Heart left ventricle (tissue), 16 donors: Measurements from ENCODE around the gene ZNF23. TPM values are rescaled to one million over a fixed set of nuclear protein-coding genes. Genes with fewer than 3 reads are reported as not detected.

Experiments
- ATAC-seq, 4 donors: fragments of 200-7000 bp; cut with Tn5 transposase; one replicate each; pipeline ENCODE4 v1.9.1; 2020 to 2022; ENCODE audit warnings: moderate library complexity in 4 of 4, mild to moderate bottlenecking in 3 of 4, moderate number of reproducible peaks in 1 of 4
- DNase-seq, 5 donors: peaks; one replicate each; pipeline ENCODE4 v3.0.0-alpha.2; 2020
- H3K27ac ChIP-seq, 12 donors: fragments of 200-600 bp; sonication (generic) in 4 of 12; one replicate each; pipeline versions ENCODE4 v1.5.0 to v1.8.0; 2016 to 2022; ENCODE audit warnings: mild to moderate bottlenecking in 2 of 12
- H3K27me3 ChIP-seq, 9 donors: fragments of 200-600 bp; sonication (generic) in 2 of 9; one replicate each; pipeline versions ENCODE4 v1.5.1 to v1.8.0; 2016 to 2022; ENCODE audit warnings: mild to moderate bottlenecking in 3 of 9
- H3K36me3 ChIP-seq, 9 donors: fragments of 200-600 bp; sonication (generic) in 2 of 9; one replicate each; pipeline versions ENCODE4 v1.5.0 to v1.8.0; 2018 to 2022; ENCODE audit warnings: mild to moderate bottlenecking in 2 of 9
- H3K4me1 ChIP-seq, 12 donors: fragments of 200-600 bp; sonication (generic) in 4 of 12; one replicate each; pipeline versions ENCODE4 v1.5.0 to v1.8.0; 2016 to 2022; ENCODE audit warnings: mild to moderate bottlenecking in 3 of 12
- H3K4me3 ChIP-seq, 12 donors: fragments of 200-600 bp; sonication (generic) in 4 of 12; one replicate each; pipeline versions ENCODE4 v1.5.0 to v1.8.0; 2017 to 2022; ENCODE audit warnings: mild to moderate bottlenecking in 9 of 12, moderate library complexity in 4 of 12
- H3K9me3 ChIP-seq, 12 donors: fragments of 200-600 bp; sonication (generic) in 4 of 12; one replicate each; pipeline versions ENCODE4 v1.5.0 to v1.8.0; 2016 to 2022; ENCODE audit warnings: mild to moderate bottlenecking in 1 of 12
- POLR2A ChIP-seq, 2 donors: fragments of 450-650 bp; IDR thresholded peaks; one replicate each; pipeline ENCODE4 v1.6.1; 2017; ENCODE audit warnings: antibody characterized with exemption in 2 of 2, mild to moderate bottlenecking in 2 of 2, moderate library complexity in 2 of 2
- WGBS, 4 donors: extraction: QIAGEN DNeasy Blood & Tissue Kit in 2 of 4; methylation state at CpG; one replicate each; pipeline versions ENCODE4 v1.1.5 to v1.1.7; 2013 to 2018; 5-methylcytosine and 5-hydroxymethylcytosine counted together
- intact Hi-C, 10 donors: fragments of 100-400 bp; cut with DNase I; formaldehyde crosslinking; loops; one replicate each; pipeline versions ENCODE4 v1.11.1 to v1.14.2; 2022
- polyA plus RNA-seq, 2 donors: library from polyadenylated mRNA; stranded (reverse); fragments of 200-250 nt; gene quantifications; one replicate each; pipeline ENCODE4 v1.2.3, GENCODE V29; 2013
- total RNA-seq, 9 donors: library from RNA; depleted of rRNA in 2 of 9; stranded (reverse); fragments of >200 nt in 2 of 9; fragmentation: NEBNext Ultra II Directional in 3 of 9; extraction: Animal tissue kit (Norgen Biotek cat#: 25700) in 3 of 9; gene quantifications; one replicate each; pipeline versions ENCODE4 v1.1.0 to v1.2.4, GENCODE V29; 2016 to 2023
- TF ChIP-seq, protein P1 (sequence below), 12 donors: fragments of 200-600 bp; sonication (generic) in 4 of 12; IDR thresholded peaks; one replicate each; pipeline versions ENCODE4 v1.5.0 to v1.8.0; 2018 to 2022; ENCODE audit warnings: antibody characterized with exemption in 12 of 12, mild to moderate bottlenecking in 5 of 12
- donor health status: ischemic (EF 13 %, LVEDD 7.1; RV severe dilation, severe dysfunction).
- donor health status: healthy with polysubstance abuse.
- donor health status: DM: no; HTN: yes; CAD: no.
- donor health status: DM: no; HTN: no; CAD: no.
- donor health status: ischemic (EF 25% LVEDD 6.9; RV normal size, moderate dysfunction).
- donor health status: ischemic (EF 25% LVEDD 5.7; RV mildly dilated, moderate dysfunction).
- donor health status: healthy.
- donor health status: DM: yes; HTN: yes; CAD: no.
- donor health status: ischemic (EF 35%, LVEDD 5.7; RV mildly dilated, moderate dysfunction).
- donor health status: nonischemic (EF 11% LVEDD 7.7; RV severe dilation, severe dysfunction).
- donor health status: DM: yes; HTN: yes; CAD: no.
- donor health status: PGD.
- donor health status: ischemic (EF 29% LVEDD 5.4; RV normal size, mild dysfunction).
- donor health status: nonischemic (EF 23%, LVEDD 6.1; RV moderate dilation, normal function).

The ZNF23 gene
- total and polyA plus RNA-seq, 11 donors = 2.7 to 7.4 (median 4.7) TPM

GRCh38 chr16:71412270-71413160 lies 49.5 kb downstream of the ZNF23 start:
- Histone ChIP-seq H3K36me3 (no peaks in the 10 kb centered on the region), H3K4me1 (peaks cover 0 to 9% (median 0%) of the 10 kb centered on the region in 12 donors), H3K27me3 (peaks cover 0 to 47% (median 12%) of the 10 kb centered on the region in 9 donors), H3K9me3 (no peaks in the 10 kb centered on the region), H3K4me3 (no peak overlapping the region), H3K27ac (no peak overlapping the region)
- 7 to 13% (median 9%) methylated on average over 13 to 24 of the region's 24 CpGs for WGBS, 4 donors
- no peak for TF ChIP-seq POLR2A (IDR thresholded peaks at IDR 0.05)
- TF ChIP-seq, protein P1, sequence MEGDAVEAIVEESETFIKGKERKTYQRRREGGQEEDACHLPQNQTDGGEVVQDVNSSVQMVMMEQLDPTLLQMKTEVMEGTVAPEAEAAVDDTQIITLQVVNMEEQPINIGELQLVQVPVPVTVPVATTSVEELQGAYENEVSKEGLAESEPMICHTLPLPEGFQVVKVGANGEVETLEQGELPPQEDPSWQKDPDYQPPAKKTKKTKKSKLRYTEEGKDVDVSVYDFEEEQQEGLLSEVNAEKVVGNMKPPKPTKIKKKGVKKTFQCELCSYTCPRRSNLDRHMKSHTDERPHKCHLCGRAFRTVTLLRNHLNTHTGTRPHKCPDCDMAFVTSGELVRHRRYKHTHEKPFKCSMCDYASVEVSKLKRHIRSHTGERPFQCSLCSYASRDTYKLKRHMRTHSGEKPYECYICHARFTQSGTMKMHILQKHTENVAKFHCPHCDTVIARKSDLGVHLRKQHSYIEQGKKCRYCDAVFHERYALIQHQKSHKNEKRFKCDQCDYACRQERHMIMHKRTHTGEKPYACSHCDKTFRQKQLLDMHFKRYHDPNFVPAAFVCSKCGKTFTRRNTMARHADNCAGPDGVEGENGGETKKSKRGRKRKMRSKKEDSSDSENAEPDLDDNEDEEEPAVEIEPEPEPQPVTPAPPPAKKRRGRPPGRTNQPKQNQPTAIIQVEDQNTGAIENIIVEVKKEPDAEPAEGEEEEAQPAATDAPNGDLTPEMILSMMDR (IDR thresholded peaks at IDR 0.05) = peak; percentile 73 to 97 (median 85)
- intact Hi-C loops = loop anchor here (1.0 to 5.0 kb wide), 7 partner anchors 86 to 200 kb away; no protein-coding TSS in a partner anchor
- ATAC-seq = peak in 3 of 4 donors; percentile 77 to 80 (median 79)
- peak in 4 of 5 donors; percentile 36 to 59 (median 57) for DNase-seq

GRCh38 chr16:71410146-71410545 lies 51.9 kb downstream of the ZNF23 start:
- H3K27ac ChIP-seq = no peak overlapping the region
- H3K27me3 ChIP-seq = peaks cover 0 to 54% (median 10%) of the 10 kb centered on the region in 9 donors
- H3K4me3 ChIP-seq = no peak overlapping the region
- no peaks in the 10 kb centered on the region for H3K36me3 ChIP-seq
- TF ChIP-seq, protein P1 (IDR thresholded peaks at IDR 0.05) = no peak
- no peak for TF ChIP-seq POLR2A (IDR thresholded peaks at IDR 0.05)
- H3K4me1 ChIP-seq = peaks cover 0 to 9% (median 0%) of the 10 kb centered on the region in 12 donors
- no peak for ATAC-seq
- H3K9me3 ChIP-seq = no peaks in the 10 kb centered on the region
- 72 to 79% (median 76%) methylated on average over 4 to 5 of the region's 5 CpGs; no CpG with 5 or more reads in 1 of the 4 donors for WGBS, 4 donors
- intact Hi-C loops = loop anchor here in 5 of 10 donors (5.0 kb wide), 3 partner anchors 92 to 202 kb away; no protein-coding TSS in a partner anchor
- DNase-seq = no peak

DNA sequence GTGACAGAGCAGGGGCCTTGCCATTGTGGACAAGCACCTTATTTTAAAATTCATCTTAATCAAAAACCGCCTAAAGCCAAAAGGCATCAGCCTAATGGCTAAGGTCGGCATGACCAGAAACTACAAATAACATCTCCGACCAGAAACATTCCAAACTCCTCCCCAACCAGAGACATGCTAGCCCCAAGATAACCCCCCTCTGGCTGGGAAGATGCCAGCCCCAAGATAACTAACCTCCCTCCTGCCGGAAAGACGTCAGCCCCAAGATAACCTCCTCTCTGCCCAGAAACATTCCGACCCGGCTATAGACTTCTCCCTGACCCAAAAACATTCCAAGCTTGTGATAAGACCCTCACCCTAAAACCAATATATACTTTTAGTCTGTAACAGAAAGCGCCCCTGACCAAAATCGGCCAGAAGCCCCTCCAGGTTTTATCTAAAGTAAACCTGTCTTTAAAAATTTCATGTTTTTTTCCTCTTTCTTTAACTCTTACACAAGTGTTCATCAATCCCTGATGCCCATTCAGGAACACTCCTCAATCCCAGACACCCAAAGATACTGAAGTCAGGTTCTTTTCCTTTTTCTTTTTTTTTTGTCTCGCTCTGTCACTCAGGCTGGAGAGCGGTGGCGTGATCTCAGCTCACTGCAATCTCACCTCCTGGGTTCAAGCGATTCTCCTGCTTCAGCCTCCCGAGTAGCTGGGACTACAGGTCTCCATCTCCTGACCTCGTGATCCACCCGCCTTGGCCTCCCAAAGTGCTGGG lies 52.9 kb downstream of the ZNF23 start:
- H3K36me3 ChIP-seq = no peaks in the 10 kb centered on the region
- peaks cover 0 to 9% (median 0%) of the 10 kb centered on the region in 12 donors for H3K4me1 ChIP-seq
- DNase-seq (no peak), ATAC-seq (no peak)
- TF ChIP-seq POLR2A (IDR thresholded peaks at IDR 0.05) = no peak
- TF ChIP-seq, protein P1 (IDR thresholded peaks at IDR 0.05) = no peak
- intact Hi-C loops = no loop called here
- WGBS, 4 donors = 19 to 23% (median 21%) methylated on average over 16 of the region's 16 CpGs
- H3K27ac ChIP-seq = no peak overlapping the region
- H3K4me3 ChIP-seq = no peak overlapping the region
- H3K27me3 ChIP-seq = peaks cover 0 to 54% (median 10%) of the 10 kb centered on the region in 9 donors
- H3K9me3 ChIP-seq = no peaks in the 10 kb centered on the region
